Measurements from ENCODE around the gene HMGCS2.

Gene HMGCS2

DNA sequence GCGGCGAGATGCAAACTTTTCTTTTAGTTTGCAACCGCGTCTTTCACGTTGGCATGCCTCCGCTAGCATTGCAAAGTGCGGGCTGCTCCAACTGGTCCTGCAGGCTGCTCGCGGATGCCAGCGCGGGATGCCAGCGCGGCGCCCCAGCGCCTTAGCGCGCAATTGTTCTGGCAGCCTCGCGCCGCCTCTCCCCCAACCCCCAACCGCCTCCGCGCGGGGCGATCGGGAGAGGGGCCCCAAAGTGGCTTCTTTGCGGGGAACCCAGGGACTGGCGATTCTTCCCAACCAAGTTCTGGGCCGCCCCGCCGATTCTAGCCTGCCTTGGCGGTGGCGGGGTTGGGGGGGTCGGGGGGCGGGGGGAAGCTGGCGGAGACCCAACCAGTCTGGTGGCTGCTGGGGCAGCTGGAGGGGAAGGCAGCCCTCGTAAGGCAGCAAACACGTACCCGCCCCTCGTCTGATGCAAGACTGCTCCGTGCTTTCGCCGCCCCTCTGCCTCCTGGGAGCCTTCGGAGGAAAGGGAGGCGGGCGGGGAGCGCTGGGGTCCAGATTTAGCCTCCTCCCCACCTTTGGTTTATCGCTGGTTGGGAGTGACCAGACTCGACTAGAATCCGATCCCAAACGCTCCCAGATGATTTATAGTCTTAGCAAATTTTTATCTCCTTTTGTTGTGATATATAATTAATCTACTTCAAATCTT lies 56.2 kb downstream of the HMGCS2 start (continued):
- TF ChIP-seq ZNF223 (tag by site-specific recombination; IDR thresholded peaks at IDR 0.05) (no peak), ZNF791 (tag by site-specific recombination; IDR thresholded peaks at IDR 0.05) (no peak), KLF8 (tag by site-specific recombination; IDR thresholded peaks at IDR 0.05) (peak; percentile 53; the same call in 1 of the 2 replicates), ZNF701 (tag by site-specific recombination; IDR thresholded peaks at IDR 0.05) (no peak), SCRT2 (tag by site-specific recombination; IDR thresholded peaks at IDR 0.05) (no peak), ZNF350 (tag by site-specific recombination; IDR thresholded peaks at IDR 0.05) (no peak), ZNF561 (tag by site-specific recombination; IDR thresholded peaks at IDR 0.05; ENCODE audit: borderline replicate concordance) (no peak; the same call in 1 of the 2 replicates), EGR2 (tag by site-specific recombination; IDR thresholded peaks at IDR 0.05; ENCODE audit: low read depth) (0 out of 2 replicates have a peak, but pooled peaks have one; percentile 1), ZEB2 (tag by site-specific recombination; IDR thresholded peaks at IDR 0.05) (0 out of 2 replicates have a peak, but pooled peaks have one; percentile 12), ZNF221 (tag by site-specific recombination; IDR thresholded peaks at IDR 0.05; ENCODE audit: borderline replicate concordance) (no peak), ZFHX2 (tag by site-specific recombination; conservative IDR thresholded peaks at IDR 0.05) (peak; percentile 35; the same call in 1 of the 2 replicates), SETDB1 (IDR thresholded peaks at IDR 0.05; ENCODE audit: insufficient read length, low read length) (no peak), ZNF341 (tag by site-specific recombination; IDR thresholded peaks at IDR 0.05; ENCODE audit: low read depth) (0 out of 2 replicates have a peak, but pooled peaks have one; percentile 26), ZNF248 (tag by site-specific recombination; IDR thresholded peaks at IDR 0.05) (no peak), MZF1 (tag by site-specific recombination; IDR thresholded peaks at IDR 0.05; ENCODE audit: borderline replicate concordance) (peak; percentile 92), ZNF16 (tag by site-specific recombination; IDR thresholded peaks at IDR 0.05; ENCODE audit: low read depth) (no peak), ZNF302 (tag by site-specific recombination; IDR thresholded peaks at IDR 0.05; ENCODE audit: low read depth) (no peak), ZNF785 (tag by site-specific recombination; IDR thresholded peaks at IDR 0.05) (no peak), ZBTB8A (tag by site-specific recombination; IDR thresholded peaks at IDR 0.05) (peak; percentile 34; the same call in 1 of the 2 replicates), ZNF623 (tag by site-specific recombination; IDR thresholded peaks at IDR 0.05) (no peak), KLF7 (tag by site-specific recombination; IDR thresholded peaks at IDR 0.05; ENCODE audit: borderline replicate concordance) (no peak; the same call in 1 of the 2 replicates), ZNF37A (tag by site-specific recombination; IDR thresholded peaks at IDR 0.05) (no peak), ZNF629 (tag by site-specific recombination; IDR thresholded peaks at IDR 0.05) (no peak), HOXA7 (CRISPR knock-in tag; IDR thresholded peaks at IDR 0.05; ENCODE audit: borderline replicate concordance) (no peak), ZNF48 (tag by site-specific recombination; IDR thresholded peaks at IDR 0.05) (no peak), ZNF292 (tag by site-specific recombination; IDR thresholded peaks at IDR 0.05; ENCODE audit: borderline replicate concordance, low read depth) (no peak), ZNF423 (tag by site-specific recombination; IDR thresholded peaks at IDR 0.05) (no peak), ZXDB (tag by site-specific recombination; IDR thresholded peaks at IDR 0.05) (no peak), ZNF23 (tag by site-specific recombination; IDR thresholded peaks at IDR 0.05; ENCODE audit: borderline replicate concordance) (no peak), ZNF610 (tag by site-specific recombination; IDR thresholded peaks at IDR 0.05; ENCODE audit: borderline replicate concordance) (peak; percentile 41; the same call in 1 of the 2 replicates), ZNF660 (tag by site-specific recombination; IDR thresholded peaks at IDR 0.05) (peak; percentile 70; the same call in 1 of the 2 replicates), TCF7L2 (IDR thresholded peaks at IDR 0.05; ENCODE audit: borderline replicate concordance, low read depth, low read length) (no peak)
- TF ChIP-seq, protein P1, sequence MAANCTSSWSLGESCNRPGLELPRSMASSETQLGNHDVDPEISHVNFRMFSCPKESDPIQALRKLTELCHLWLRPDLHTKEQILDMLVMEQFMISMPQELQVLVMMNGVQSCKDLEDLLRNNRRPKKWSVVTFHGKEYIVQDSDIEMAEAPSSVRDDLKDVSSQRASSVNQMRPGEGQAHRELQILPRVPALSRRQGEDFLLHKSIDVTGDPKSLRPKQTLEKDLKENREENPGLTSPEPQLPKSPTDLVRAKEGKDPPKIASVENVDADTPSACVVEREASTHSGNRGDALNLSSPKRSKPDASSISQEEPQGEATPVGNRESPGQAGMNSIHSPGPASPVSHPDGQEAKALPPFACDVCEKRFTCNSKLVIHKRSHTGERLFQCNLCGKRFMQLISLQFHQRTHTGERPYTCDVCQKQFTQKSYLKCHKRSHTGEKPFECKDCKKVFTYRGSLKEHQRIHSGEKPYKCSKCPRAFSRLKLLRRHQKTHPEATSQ (tag by site-specific recombination; IDR thresholded peaks at IDR 0.05) = no peak
- TF ChIP-seq, protein P2, sequence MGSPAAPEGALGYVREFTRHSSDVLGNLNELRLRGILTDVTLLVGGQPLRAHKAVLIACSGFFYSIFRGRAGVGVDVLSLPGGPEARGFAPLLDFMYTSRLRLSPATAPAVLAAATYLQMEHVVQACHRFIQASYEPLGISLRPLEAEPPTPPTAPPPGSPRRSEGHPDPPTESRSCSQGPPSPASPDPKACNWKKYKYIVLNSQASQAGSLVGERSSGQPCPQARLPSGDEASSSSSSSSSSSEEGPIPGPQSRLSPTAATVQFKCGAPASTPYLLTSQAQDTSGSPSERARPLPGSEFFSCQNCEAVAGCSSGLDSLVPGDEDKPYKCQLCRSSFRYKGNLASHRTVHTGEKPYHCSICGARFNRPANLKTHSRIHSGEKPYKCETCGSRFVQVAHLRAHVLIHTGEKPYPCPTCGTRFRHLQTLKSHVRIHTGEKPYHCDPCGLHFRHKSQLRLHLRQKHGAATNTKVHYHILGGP (tag by site-specific recombination; IDR thresholded peaks at IDR 0.05) = no peak
- TF ChIP-seq, protein P3, sequence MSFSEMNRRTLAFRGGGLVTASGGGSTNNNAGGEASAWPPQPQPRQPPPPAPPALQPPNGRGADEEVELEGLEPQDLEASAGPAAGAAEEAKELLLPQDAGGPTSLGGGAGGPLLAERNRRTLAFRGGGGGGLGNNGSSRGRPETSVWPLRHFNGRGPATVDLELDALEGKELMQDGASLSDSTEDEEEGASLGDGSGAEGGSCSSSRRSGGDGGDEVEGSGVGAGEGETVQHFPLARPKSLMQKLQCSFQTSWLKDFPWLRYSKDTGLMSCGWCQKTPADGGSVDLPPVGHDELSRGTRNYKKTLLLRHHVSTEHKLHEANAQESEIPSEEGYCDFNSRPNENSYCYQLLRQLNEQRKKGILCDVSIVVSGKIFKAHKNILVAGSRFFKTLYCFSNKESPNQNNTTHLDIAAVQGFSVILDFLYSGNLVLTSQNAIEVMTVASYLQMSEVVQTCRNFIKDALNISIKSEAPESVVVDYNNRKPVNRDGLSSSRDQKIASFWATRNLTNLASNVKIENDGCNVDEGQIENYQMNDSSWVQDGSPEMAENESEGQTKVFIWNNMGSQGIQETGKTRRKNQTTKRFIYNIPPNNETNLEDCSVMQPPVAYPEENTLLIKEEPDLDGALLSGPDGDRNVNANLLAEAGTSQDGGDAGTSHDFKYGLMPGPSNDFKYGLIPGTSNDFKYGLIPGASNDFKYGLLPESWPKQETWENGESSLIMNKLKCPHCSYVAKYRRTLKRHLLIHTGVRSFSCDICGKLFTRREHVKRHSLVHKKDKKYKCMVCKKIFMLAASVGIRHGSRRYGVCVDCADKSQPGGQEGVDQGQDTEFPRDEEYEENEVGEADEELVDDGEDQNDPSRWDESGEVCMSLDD (tag by site-specific recombination; IDR thresholded peaks at IDR 0.05) = no peak; the same call in 1 of the 2 replicates
- TF ChIP-seq, protein P4, sequence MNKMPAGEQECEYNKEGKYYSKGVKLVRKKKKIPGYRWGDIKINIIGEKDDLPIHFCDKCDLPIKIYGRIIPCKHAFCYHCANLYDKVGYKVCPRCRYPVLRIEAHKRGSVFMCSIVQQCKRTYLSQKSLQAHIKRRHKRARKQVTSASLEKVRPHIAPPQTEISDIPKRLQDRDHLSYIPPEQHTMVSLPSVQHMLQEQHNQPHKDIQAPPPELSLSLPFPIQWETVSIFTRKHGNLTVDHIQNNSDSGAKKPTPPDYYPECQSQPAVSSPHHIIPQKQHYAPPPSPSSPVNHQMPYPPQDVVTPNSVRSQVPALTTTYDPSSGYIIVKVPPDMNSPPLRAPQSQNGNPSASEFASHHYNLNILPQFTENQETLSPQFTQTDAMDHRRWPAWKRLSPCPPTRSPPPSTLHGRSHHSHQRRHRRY (tag by site-specific recombination; IDR thresholded peaks at IDR 0.05) = no peak
